Liver (tissue), 3 donors: ENCODE measurements around the gene SMARCC1.

Experiments
- HNF4G ChIP-seq: IDR thresholded peaks from 2 replicates; pipeline ENCODE4 v1.6.1; 2016; ENCODE audit warnings: antibody characterized with exemption
- JUND ChIP-seq, 2 donors: IDR thresholded peaks; 2 replicates each; pipeline ENCODE4 v1.6.1; 2016; ENCODE audit warnings: antibody characterized with exemption in 2 of 2
- TAF1 ChIP-seq: conservative IDR thresholded peaks from 2 replicates; pipeline ENCODE4 v1.6.1; 2016; ENCODE audit warnings: antibody characterized with exemption, mild to moderate bottlenecking
- TF ChIP-seq, protein P1 (sequence below): fragments of 150-350 bp; IDR thresholded peaks from 2 replicates; pipeline ENCODE4 v1.5.1; 2017; ENCODE audit warnings: improper control_type of control experiment, low read depth, low read length; ENCODE audit not compliant: missing input control
- donor health status: healthy.
- donor health status: healthy.

DNA sequence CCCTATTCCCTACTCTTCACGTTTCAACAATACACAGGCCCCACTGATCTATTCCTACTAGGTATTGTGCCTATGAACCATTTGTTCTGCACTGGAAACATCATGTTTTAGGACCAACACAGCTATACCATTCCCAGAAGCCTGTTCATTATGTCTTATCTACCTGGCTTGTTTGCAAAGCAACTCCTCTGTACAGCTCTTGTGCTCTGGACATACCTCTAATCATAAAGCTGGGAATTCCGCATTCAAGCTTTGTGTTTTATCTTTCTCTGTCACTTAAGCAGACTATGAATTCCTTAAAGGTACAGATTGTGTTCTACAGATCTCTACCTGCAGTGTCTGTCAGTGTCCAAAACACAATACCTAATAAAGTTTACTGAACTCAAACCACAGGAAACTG is 115.6 kb downstream of the SMARCC1 start:
- TF ChIP-seq HNF4G (no peak), TAF1 (no peak), JUND (IDR thresholded peaks at IDR 0.05) (no peak)
- TF ChIP-seq, protein P1, sequence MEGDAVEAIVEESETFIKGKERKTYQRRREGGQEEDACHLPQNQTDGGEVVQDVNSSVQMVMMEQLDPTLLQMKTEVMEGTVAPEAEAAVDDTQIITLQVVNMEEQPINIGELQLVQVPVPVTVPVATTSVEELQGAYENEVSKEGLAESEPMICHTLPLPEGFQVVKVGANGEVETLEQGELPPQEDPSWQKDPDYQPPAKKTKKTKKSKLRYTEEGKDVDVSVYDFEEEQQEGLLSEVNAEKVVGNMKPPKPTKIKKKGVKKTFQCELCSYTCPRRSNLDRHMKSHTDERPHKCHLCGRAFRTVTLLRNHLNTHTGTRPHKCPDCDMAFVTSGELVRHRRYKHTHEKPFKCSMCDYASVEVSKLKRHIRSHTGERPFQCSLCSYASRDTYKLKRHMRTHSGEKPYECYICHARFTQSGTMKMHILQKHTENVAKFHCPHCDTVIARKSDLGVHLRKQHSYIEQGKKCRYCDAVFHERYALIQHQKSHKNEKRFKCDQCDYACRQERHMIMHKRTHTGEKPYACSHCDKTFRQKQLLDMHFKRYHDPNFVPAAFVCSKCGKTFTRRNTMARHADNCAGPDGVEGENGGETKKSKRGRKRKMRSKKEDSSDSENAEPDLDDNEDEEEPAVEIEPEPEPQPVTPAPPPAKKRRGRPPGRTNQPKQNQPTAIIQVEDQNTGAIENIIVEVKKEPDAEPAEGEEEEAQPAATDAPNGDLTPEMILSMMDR, result no peak
